Trophoblast cell (in vitro differentiated cells and primary cell): Measurements from ENCODE around the gene SASH1.
A peak's percentile ranks its signal among the peaks of the same experiment; 100 is the strongest.

Experiments used
- DNase-seq, 2 donors: peaks; one replicate each; pipeline ENCODE4 v3.0.0-alpha.2; 2016
- H2AFZ ChIP-seq: 2 replicates; pipeline ENCODE4 v1.6.1; 2013; ENCODE audit warnings: low read length, moderate library complexity, mild to moderate bottlenecking; ENCODE audit not compliant: insufficient read depth, poor library complexity
- H2AK5ac ChIP-seq: 2 replicates; pipeline ENCODE4 v1.6.1; 2013; ENCODE audit warnings: mild to moderate bottlenecking, low read length
- H2BK120ac ChIP-seq: 2 replicates; pipeline ENCODE4 v1.6.1; 2013; ENCODE audit warnings: low read length, mild to moderate bottlenecking, moderate library complexity; ENCODE audit not compliant: insufficient read depth, poor library complexity
- H2BK12ac ChIP-seq: 2 replicates; pipeline ENCODE4 v1.6.1; 2013; ENCODE audit warnings: mild to moderate bottlenecking, low read length, moderate library complexity
- H2BK5ac ChIP-seq: 2 replicates; pipeline ENCODE4 v1.6.1; 2013; ENCODE audit warnings: low read length, low read depth, moderate library complexity, mild to moderate bottlenecking; ENCODE audit not compliant: poor library complexity
- H3K14ac ChIP-seq: 2 replicates; pipeline ENCODE4 v1.6.1; 2013; ENCODE audit warnings: mild to moderate bottlenecking, low read length
- H3K18ac ChIP-seq: 2 replicates; pipeline ENCODE4 v1.6.1; 2013; ENCODE audit warnings: mild to moderate bottlenecking, low read length
- H3K23ac ChIP-seq: 2 replicates; pipeline ENCODE4 v1.6.1; 2013; ENCODE audit warnings: low read length
- H3K27ac ChIP-seq: 2 replicates; pipeline ENCODE4 v1.5.1; 2013; ENCODE audit warnings: low read depth, mild to moderate bottlenecking, inconsistent platforms, low read length, moderate library complexity
- H3K27me3 ChIP-seq: 2 replicates; pipeline ENCODE4 v1.6.1; 2013; ENCODE audit warnings: inconsistent platforms, mild to moderate bottlenecking, low read length, moderate library complexity; ENCODE audit not compliant: insufficient read depth
- H3K36me3 ChIP-seq, 2 experiments: 1 replicate in 1 of 2; 2 replicates in 1 of 2; pipeline ENCODE4 v1.6.1; 2013; ENCODE audit warnings: low read length in 2 of 2, mild to moderate bottlenecking in 2 of 2, moderate library complexity in 1 of 2; ENCODE audit not compliant: insufficient read depth in 2 of 2, control insufficient read depth in 1 of 2
- H3K4ac ChIP-seq: 2 replicates; pipeline ENCODE4 v1.6.1; 2013; ENCODE audit warnings: low read depth, mild to moderate bottlenecking, low read length, moderate library complexity
- H3K4me1 ChIP-seq, 2 experiments: 1 replicate in 1 of 2; 2 replicates in 1 of 2; pipeline ENCODE4 v1.6.1; 2013; ENCODE audit warnings: low read length in 2 of 2, mild to moderate bottlenecking in 2 of 2, moderate library complexity in 1 of 2; ENCODE audit not compliant: insufficient read depth in 2 of 2, control insufficient read depth in 1 of 2
- H3K4me2 ChIP-seq: 2 replicates; pipeline ENCODE4 v1.6.1; 2013; ENCODE audit warnings: inconsistent platforms, mild to moderate bottlenecking, low read length, moderate library complexity
- H3K4me3 ChIP-seq: 2 replicates; pipeline ENCODE4 v1.5.1; 2013; ENCODE audit warnings: mild to moderate bottlenecking, low read depth, low read length, inconsistent platforms
- H3K79me1 ChIP-seq: one replicate; pipeline ENCODE4 v1.6.1; 2013; ENCODE audit warnings: low read length
- H3K79me2 ChIP-seq: 2 replicates; pipeline ENCODE4 v1.6.1; 2013; ENCODE audit warnings: low read length, mild to moderate bottlenecking; ENCODE audit not compliant: control insufficient read depth, insufficient read depth, poor library complexity
- H3K9ac ChIP-seq: 2 replicates; pipeline ENCODE4 v1.6.1; 2013; ENCODE audit warnings: mild to moderate bottlenecking, low read length
- H3K9me3 ChIP-seq: 2 replicates; pipeline ENCODE4 v1.6.1; 2013; ENCODE audit warnings: low read depth, mild to moderate bottlenecking, control low read depth, inconsistent platforms, low read length; ENCODE audit not compliant: insufficient read depth
- H4K12ac ChIP-seq: 2 replicates; pipeline ENCODE4 v1.6.1; 2013; ENCODE audit warnings: low read depth, mild to moderate bottlenecking, low read length, moderate library complexity
- H4K8ac ChIP-seq: 2 replicates; pipeline ENCODE4 v1.6.1; 2013; ENCODE audit warnings: low read depth, mild to moderate bottlenecking, low read length, moderate library complexity
- H4K91ac ChIP-seq: one replicate; pipeline ENCODE4 v1.6.1; 2013; ENCODE audit warnings: low read depth, mild to moderate bottlenecking, low read length, moderate library complexity
- WGBS: extraction: QIAGEN DNeasy Blood & Tissue Kit; methylation state at CpG from one replicate; pipeline ENCODE4 v1.1.7; 2013; ENCODE audit warnings: missing lambda C conversion rate; ENCODE audit not compliant: insufficient read length, insufficient coverage; ENCODE audit errors: extremely low coverage; 5-methylcytosine and 5-hydroxymethylcytosine counted together

SASH1 gene

DNA sequence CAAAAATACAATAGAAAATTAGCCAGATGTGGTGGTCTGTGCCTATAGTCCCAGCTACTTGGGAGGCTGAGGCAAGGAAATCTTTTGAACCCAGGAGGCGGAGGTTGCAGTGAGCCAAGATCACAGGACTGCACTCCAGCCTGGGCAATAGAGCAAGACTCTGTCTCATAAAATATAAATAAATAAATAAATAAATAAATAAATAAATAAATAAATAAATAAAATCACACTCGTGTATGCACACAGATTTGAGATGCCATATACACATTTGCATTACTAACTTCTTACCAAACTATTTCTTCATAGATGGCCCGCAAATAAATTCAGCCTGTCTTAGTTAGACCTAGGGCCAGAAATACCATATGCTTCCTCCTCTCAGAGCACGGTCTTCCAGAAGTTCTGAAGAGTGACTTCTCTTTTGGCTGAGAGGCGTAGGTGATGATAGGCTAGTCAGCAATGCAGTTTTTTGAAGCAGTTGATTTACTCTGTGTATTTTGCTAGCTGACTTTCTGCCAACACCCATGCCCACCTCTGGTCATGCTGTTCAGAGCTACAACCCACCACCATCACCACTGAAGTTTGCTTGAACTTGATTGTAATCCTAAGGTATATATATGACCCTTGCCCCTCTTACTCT, 150.1 kb downstream of the SASH1 start:
- Histone ChIP-seq H3K23ac (no peak overlapping the region), H3K4ac (no peak overlapping the region), H3K79me1 (peaks cover 4% of the 10 kb centered on the region), H2BK12ac (peak overlapping the region; percentile 31), H3K18ac (no peak overlapping the region), H3K9me3 (no peaks in the 10 kb centered on the region), H3K14ac (no peak overlapping the region), H3K9ac (no peak overlapping the region), H3K4me1 (peaks cover 6% of the 10 kb centered on the region in 2 experiments), H4K91ac (no peak overlapping the region), H3K27me3 (no peaks in the 10 kb centered on the region), H4K8ac (no peak overlapping the region), H3K27ac (no peak overlapping the region), H2BK120ac (no peak overlapping the region), H4K12ac (no peak overlapping the region), H2BK5ac (no peak overlapping the region), H2AFZ (no peak overlapping the region), H3K4me3 (no peak overlapping the region), H2AK5ac (peak overlapping the region; percentile 14), H3K79me2 (no peaks in the 10 kb centered on the region), H3K36me3 (no peaks in the 10 kb centered on the region), H3K4me2 (no peak overlapping the region)
- WGBS: no CpG with 5 or more reads among the region's 5 CpGs
- DNase-seq: no peak

DNA sequence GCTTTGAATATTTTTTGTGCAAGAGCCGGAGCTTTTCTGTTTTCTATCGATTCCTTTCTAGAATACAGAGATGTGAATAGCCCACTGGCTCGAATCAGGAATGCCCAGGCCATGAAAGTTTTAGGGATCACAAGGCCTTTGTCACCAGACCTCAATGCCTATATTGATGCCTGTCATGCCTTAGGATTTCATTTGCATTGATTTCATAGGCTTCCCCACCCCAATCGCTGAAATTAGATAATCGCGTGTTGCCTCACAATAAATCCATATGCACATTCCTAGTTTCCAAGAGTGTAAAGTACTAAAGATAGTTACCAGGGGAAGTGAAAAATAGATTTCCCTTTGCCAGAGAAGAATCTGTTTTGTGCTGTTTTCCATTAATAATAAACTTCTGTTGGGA, 150.8 kb downstream of the SASH1 start:
- no peak for DNase-seq
- H3K14ac ChIP-seq: no peak overlapping the region
- H3K4ac ChIP-seq: no peak overlapping the region
- no peaks in the 10 kb centered on the region for H3K9me3 ChIP-seq
- no peak overlapping the region for H3K9ac ChIP-seq
- no peaks in the 10 kb centered on the region for H3K36me3 ChIP-seq
- no peak overlapping the region for H3K27ac ChIP-seq
- no peak overlapping the region for H3K4me3 ChIP-seq
- H4K91ac ChIP-seq: no peak overlapping the region
- H2BK12ac ChIP-seq: no peak overlapping the region
- H2BK5ac ChIP-seq: no peak overlapping the region
- no peaks in the 10 kb centered on the region for H3K27me3 ChIP-seq
- no peak overlapping the region for H2AFZ ChIP-seq
- H4K8ac ChIP-seq: no peak overlapping the region
- H3K23ac ChIP-seq: no peak overlapping the region
- peaks cover 8% of the 10 kb centered on the region for H3K79me1 ChIP-seq
- H3K4me1 ChIP-seq: peaks cover 8 to 11% of the 10 kb centered on the region in 2 experiments
- no peak overlapping the region for H2AK5ac ChIP-seq
- WGBS: no CpG with 5 or more reads among the region's 6 CpGs
- H3K4me2 ChIP-seq: no peak overlapping the region
- H2BK120ac ChIP-seq: no peak overlapping the region
- no peak overlapping the region for H3K18ac ChIP-seq
- no peak overlapping the region for H4K12ac ChIP-seq
- no peaks in the 10 kb centered on the region for H3K79me2 ChIP-seq

DNA sequence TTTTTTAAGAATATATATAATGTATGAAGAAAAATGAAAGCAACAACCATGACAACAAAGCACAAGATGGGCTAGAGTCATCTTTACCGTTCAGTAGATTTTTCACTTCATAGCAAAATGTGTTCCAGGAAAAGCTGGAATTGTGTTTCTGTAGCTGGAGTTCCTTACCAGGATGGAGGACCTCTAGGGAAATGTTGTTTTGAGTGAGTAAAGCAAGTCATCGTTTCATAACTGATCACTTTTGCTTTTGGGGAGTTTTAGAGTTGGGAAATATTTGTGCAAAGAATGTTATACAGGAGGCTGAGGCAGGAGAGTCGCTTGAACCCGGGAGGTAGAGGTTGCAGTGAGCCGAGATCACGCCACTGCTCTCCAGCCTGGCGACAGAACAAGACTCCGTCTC, 151.6 kb downstream of the SASH1 start:
- Histone ChIP-seq H3K79me2 (no peaks in the 10 kb centered on the region), H3K36me3 (no peaks in the 10 kb centered on the region), H3K4me1 (peaks cover 8 to 11% of the 10 kb centered on the region in 2 experiments), H3K14ac (no peak overlapping the region), H4K8ac (no peak overlapping the region), H2BK12ac (no peak overlapping the region), H3K79me1 (peaks cover 8% of the 10 kb centered on the region), H4K91ac (no peak overlapping the region), H2BK120ac (no peak overlapping the region), H2BK5ac (no peak overlapping the region), H2AFZ (no peak overlapping the region), H3K4ac (no peak overlapping the region), H3K18ac (no peak overlapping the region), H3K4me3 (no peak overlapping the region), H3K27me3 (no peaks in the 10 kb centered on the region), H3K9ac (no peak overlapping the region), H3K4me2 (no peak overlapping the region), H3K27ac (no peak overlapping the region), H3K9me3 (no peaks in the 10 kb centered on the region), H3K23ac (no peak overlapping the region), H4K12ac (no peak overlapping the region), H2AK5ac (no peak overlapping the region)
- no peak for DNase-seq
- no CpG with 5 or more reads among the region's 8 CpGs for WGBS

DNA sequence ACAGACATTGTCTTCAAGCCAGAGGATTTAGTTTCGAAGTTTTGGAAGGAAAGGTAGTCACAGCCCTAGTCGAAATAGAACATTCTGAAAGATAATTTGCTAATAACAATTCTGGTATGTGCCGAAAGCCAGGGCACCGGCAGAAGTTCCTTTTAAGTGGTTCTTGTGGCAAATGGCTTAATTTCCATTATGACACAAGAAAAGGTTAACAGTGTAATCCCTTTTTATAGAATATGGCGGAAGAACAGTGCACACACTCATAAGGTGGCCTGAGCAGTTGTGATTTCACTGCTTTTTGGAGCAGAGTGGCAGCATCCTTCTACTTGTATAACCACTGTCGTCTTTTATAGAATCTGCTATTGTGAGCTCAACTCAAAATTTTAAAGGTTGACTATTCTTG, 152.4 kb downstream of the SASH1 start:
- Histone ChIP-seq H2AK5ac (no peak overlapping the region), H2BK12ac (no peak overlapping the region), H4K8ac (no peak overlapping the region), H3K4me1 (peaks cover 8 to 11% of the 10 kb centered on the region in 2 experiments), H4K12ac (no peak overlapping the region), H3K9me3 (no peaks in the 10 kb centered on the region), H3K18ac (no peak overlapping the region), H3K27ac (no peak overlapping the region), H3K79me2 (no peaks in the 10 kb centered on the region), H3K4me3 (no peak overlapping the region), H3K14ac (no peak overlapping the region), H3K4me2 (no peak overlapping the region), H2AFZ (no peak overlapping the region), H3K4ac (no peak overlapping the region), H4K91ac (no peak overlapping the region), H2BK5ac (no peak overlapping the region), H3K79me1 (peaks cover 8% of the 10 kb centered on the region), H3K36me3 (no peaks in the 10 kb centered on the region), H3K27me3 (no peaks in the 10 kb centered on the region), H2BK120ac (no peak overlapping the region), H3K23ac (no peak overlapping the region), H3K9ac (no peak overlapping the region)
- no peak for DNase-seq
- no CpG with 5 or more reads among the region's 6 CpGs for WGBS
